ENCODE data around the gene NFE2.

DNA sequence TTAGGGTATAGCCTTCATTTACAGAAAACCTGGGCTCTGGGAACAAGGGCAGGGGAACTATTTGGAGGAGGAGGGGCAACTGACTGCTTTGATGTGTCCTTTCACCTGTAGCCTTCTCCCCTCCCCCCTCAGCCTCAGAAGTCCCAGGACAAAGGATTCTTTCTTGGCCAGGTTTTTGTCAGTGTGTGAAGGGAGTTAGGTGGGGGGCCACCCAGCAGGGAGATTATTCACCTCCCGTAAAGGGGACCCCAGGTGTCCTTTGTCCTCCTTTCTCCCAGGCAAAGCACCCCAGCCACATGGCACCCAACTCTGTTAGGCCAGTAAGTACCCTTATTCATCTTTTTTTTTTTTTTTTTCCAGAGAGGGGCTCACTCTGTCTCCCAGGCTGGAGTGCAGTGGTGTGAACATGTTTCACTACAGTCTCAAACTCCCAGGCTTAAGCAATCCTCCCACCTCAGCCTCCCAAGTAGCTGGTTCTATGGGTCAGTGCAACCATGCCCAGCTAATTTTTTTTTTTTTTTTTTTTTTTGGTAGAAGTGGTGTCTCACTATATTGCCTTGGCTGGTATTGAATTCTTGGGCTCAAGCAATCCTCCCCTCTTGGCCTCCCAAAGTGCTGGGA lies 723 bp upstream of the NFE2 start:
- TF ChIP-seq, protein P1, sequence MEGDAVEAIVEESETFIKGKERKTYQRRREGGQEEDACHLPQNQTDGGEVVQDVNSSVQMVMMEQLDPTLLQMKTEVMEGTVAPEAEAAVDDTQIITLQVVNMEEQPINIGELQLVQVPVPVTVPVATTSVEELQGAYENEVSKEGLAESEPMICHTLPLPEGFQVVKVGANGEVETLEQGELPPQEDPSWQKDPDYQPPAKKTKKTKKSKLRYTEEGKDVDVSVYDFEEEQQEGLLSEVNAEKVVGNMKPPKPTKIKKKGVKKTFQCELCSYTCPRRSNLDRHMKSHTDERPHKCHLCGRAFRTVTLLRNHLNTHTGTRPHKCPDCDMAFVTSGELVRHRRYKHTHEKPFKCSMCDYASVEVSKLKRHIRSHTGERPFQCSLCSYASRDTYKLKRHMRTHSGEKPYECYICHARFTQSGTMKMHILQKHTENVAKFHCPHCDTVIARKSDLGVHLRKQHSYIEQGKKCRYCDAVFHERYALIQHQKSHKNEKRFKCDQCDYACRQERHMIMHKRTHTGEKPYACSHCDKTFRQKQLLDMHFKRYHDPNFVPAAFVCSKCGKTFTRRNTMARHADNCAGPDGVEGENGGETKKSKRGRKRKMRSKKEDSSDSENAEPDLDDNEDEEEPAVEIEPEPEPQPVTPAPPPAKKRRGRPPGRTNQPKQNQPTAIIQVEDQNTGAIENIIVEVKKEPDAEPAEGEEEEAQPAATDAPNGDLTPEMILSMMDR (IDR thresholded peaks at IDR 0.05; ENCODE audit: low read depth, low read length, poor library complexity, severe bottlenecking), result no peak
- TF ChIP-seq EZH2phosphoT487 (IDR thresholded peaks at IDR 0.05; ENCODE audit: borderline replicate concordance, low read length), result no peak

Data from DOHH2 (cell line).